Measurements from ENCODE around the gene ZFP28.
A peak's percentile ranks its signal among the peaks of the same experiment; 100 is the strongest.

ZFP28 gene

DNA sequence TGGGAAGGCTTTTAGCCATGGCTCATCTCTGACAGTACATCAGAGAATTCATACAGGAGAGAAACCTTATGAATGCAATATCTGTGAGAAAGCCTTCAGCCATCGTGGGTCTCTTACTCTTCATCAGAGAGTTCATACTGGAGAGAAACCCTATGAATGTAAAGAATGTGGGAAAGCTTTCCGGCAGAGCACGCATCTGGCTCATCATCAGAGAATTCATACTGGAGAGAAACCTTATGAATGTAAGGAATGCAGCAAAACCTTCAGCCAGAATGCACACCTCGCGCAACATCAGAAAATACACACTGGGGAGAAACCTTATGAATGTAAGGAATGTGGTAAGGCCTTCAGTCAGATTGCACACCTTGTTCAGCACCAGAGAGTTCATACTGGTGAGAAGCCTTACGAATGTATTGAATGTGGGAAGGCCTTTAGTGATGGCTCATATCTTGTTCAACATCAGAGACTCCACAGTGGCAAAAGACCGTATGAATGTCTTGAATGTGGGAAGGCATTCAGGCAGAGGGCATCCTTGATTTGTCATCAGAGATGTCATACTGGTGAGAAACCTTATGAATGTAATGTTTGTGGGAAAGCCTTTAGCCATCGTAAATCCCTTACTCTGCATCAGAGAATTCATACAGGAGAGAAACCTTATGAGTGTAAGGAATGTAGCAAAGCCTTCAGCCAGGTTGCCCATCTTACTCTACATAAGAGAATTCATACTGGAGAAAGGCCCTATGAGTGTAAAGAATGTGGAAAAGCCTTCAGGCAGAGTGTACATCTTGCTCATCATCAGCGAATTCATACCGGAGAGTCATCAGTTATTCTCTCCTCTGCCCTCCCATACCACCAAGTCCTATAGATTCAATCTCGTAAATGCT lies 39.2 kb downstream of the ZFP28 start:
- DNase-seq = no peak
- no peaks in the 10 kb centered on the region for H3K27me3 ChIP-seq
- no peak for TF ChIP-seq CTCF (IDR thresholded peaks at IDR 0.05; ENCODE audit: low read depth, low read length)
- H3K4me3 ChIP-seq (ENCODE audit: low read depth, low read length) = no peak overlapping the region
- H3K4me1 ChIP-seq = no peaks in the 10 kb centered on the region
- peaks cover 20% of the 10 kb centered on the region for H3K9me3 ChIP-seq
- H3K36me3 ChIP-seq = no peaks in the 10 kb centered on the region; the same call in 1 of the 2 replicates

GRCh38 chr19:56594446-56594782 lies 55.7 kb downstream of the ZFP28 start:
- no peaks in the 10 kb centered on the region; the same call in 1 of the 2 replicates for H3K9me3 ChIP-seq
- no peaks in the 10 kb centered on the region for H3K4me1 ChIP-seq
- no peak for TF ChIP-seq CTCF (IDR thresholded peaks at IDR 0.05; ENCODE audit: low read depth, low read length)
- no peak for DNase-seq
- H3K36me3 ChIP-seq = peaks cover 5% of the 10 kb centered on the region; the same call in 1 of the 2 replicates
- no peak overlapping the region for H3K4me3 ChIP-seq (ENCODE audit: low read depth, low read length)
- no peaks in the 10 kb centered on the region for H3K27me3 ChIP-seq

DNA sequence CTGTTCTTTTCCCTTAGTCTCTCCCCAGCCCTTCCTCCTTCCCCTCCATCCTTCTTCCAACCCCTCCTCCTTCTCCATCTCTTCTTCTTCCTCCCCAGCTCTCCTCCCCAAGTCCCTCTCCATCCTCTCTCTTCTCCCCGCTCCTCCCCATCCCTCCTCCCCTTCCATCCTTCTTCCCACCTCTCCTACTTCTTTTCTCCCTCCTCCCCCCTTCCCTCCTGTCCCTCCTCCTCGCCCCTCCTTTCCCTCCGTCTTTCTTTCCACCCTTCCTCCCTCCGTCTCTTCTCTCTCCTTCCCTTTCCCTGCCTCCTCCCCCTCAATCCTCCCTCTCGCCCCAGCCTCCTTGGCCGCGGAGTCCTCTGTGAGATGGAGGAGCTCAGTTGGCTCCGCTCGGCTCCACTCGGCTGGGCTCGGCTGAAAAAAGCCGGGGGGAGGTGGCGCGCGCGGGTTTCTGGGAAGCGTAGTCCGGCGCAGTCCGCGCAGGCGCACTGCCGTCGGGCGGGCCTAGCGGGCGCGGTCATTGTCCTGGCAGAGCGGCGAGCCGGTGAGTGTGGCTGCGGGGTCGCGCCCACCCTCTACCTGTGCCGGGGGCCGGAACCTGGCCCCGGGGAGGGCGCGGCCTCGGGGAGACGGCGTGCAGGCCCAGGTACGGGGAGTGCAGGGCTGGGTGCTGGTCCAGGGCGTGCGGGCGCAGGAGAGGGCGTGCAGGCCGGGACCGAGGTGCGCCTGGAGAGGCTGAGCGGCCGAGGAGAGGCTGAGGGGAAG lies 56.2 kb downstream of the ZFP28 start, which contains the start of gene ZNF71:
TSS of gene ZNF71 (plus strand) at position 520 of the 765 bp plus-strand sequence. CDS start 6,257 bp downstream, outside the sequence.
- TF ChIP-seq CTCF (IDR thresholded peaks at IDR 0.05; ENCODE audit: low read depth, low read length) = no peak
- Histone ChIP-seq H3K9me3 (no peaks in the 10 kb centered on the region; the same call in 1 of the 2 replicates), H3K4me3 (ENCODE audit: low read depth, low read length) (peak within 1 kb of the TSS; percentile 87), H3K4me1 (no peaks in the 10 kb centered on the region), H3K36me3 (peaks cover 5% of the 10 kb centered on the region; the same call in 1 of the 2 replicates), H3K27me3 (no peaks in the 10 kb centered on the region)
- peak; percentile 94 for DNase-seq

DNA sequence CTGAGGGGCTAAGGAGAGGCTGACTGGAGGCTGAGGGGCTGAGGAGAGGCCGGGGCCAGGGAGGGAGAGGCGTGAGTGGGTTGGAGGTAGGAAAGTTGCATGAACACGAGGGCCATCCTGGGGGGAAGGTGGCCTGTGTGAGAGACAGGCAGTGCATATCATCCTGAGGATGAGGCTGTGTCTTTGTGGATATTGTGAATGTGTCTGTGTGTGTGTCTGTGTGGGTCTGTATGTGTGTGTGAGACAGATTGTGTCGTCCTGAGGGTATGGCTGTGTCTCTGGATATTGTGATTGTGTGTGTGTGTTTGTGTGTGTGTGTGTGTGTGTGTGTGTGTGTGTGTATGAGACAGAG lies 56.8 kb downstream of the ZFP28 start:
- peak overlapping the region; percentile 87 for H3K4me3 ChIP-seq (ENCODE audit: low read depth, low read length)
- H3K27me3 ChIP-seq = no peaks in the 10 kb centered on the region
- TF ChIP-seq CTCF (IDR thresholded peaks at IDR 0.05; ENCODE audit: low read depth, low read length) = no peak
- no peaks in the 10 kb centered on the region; the same call in 1 of the 2 replicates for H3K9me3 ChIP-seq
- H3K36me3 ChIP-seq = peaks cover 5% of the 10 kb centered on the region; the same call in 1 of the 2 replicates
- DNase-seq = no peak
- no peaks in the 10 kb centered on the region for H3K4me1 ChIP-seq

GRCh38 chr19:56596676-56597075 lies 57.9 kb downstream of the ZFP28 start:
- Histone ChIP-seq H3K4me3 (ENCODE audit: low read depth, low read length) (no peak overlapping the region), H3K36me3 (peaks cover 16% of the 10 kb centered on the region), H3K27me3 (no peaks in the 10 kb centered on the region), H3K4me1 (no peaks in the 10 kb centered on the region), H3K9me3 (no peaks in the 10 kb centered on the region; the same call in 1 of the 2 replicates)
- TF ChIP-seq CTCF (IDR thresholded peaks at IDR 0.05; ENCODE audit: low read depth, low read length) = no peak
- no peak for DNase-seq

All from BE2C (cell line).